MM.1S (cell line): ENCODE results near the gene PURA.

Source experiments
- CTCF ChIP-seq: fragments of 300-600 bp; sonication (generic); IDR thresholded peaks from 2 replicates; pipeline ENCODE4 v1.5.1; 2016; ENCODE audit warnings: antibody characterized with exemption, low read length, mixed read lengths
- EZH2 ChIP-seq: fragments of 300-600 bp; sonication (generic); optimal IDR thresholded peaks from 2 replicates; pipeline ENCODE3; 2017; ENCODE audit warnings: low read depth, mild to moderate bottlenecking, antibody characterized with exemption, low read length, mixed read lengths
- EZH2phosphoT487 ChIP-seq: fragments of 300-600 bp; sonication (generic); IDR thresholded peaks from 2 replicates; pipeline ENCODE4 v1.6.1; 2018; ENCODE audit warnings: antibody characterized with exemption, low read length

- TF ChIP-seq CTCF (peak; percentile 22; the same call in 1 of the 2 replicates), EZH2 (no peak), EZH2phosphoT487 (no peak)
Measured at GRCh38 chr5:140169410-140169809, 55.5 kb downstream of the PURA start.
